GM23248 (cell line): Measurements from ENCODE around the gene DPF1. TPM values are rescaled to one million over a fixed set of nuclear protein-coding genes. Genes with fewer than 3 reads are reported as not detected.

Experiments used
- DNase-seq: peaks from one replicate; pipeline ENCODE4 v3.0.0-alpha.2; 2015
- H2AFZ ChIP-seq: fragments of 200-600 bp; sonication (generic); 2 replicates; pipeline ENCODE4 v1.6.1; 2016; ENCODE audit warnings: antibody characterized with exemption
- H3F3A ChIP-seq: fragments of 200-600 bp; sonication (generic); 2 replicates; pipeline ENCODE4 v1.6.1; 2016; ENCODE audit warnings: mild to moderate bottlenecking, antibody characterized with exemption, mixed run types; ENCODE audit not compliant: insufficient read depth
- H3K27ac ChIP-seq: fragments of 200-600 bp; sonication (generic); 2 replicates; pipeline ENCODE4 v1.5.1; 2016; ENCODE audit warnings: mild to moderate bottlenecking
- H3K27me3 ChIP-seq: fragments of 200-600 bp; sonication (generic); replicated peaks from 2 replicates; pipeline ENCODE4 v1.6.1; 2016; ENCODE audit warnings: mild to moderate bottlenecking; ENCODE audit not compliant: insufficient read depth
- H3K36me3 ChIP-seq: fragments of 200-600 bp; sonication (generic); 2 replicates; pipeline ENCODE4 v1.6.1; 2016; ENCODE audit warnings: low read depth, mild to moderate bottlenecking
- H3K4me1 ChIP-seq: fragments of 200-600 bp; sonication (generic); 2 replicates; pipeline ENCODE4 v1.6.1; 2016; ENCODE audit warnings: mild to moderate bottlenecking; ENCODE audit not compliant: insufficient read depth
- H3K4me2 ChIP-seq: fragments of 200-600 bp; sonication (generic); one replicate; pipeline ENCODE4 v1.6.1; 2016; ENCODE audit warnings: mild to moderate bottlenecking; ENCODE audit not compliant: unreplicated experiment
- H3K4me3 ChIP-seq: fragments of 200-600 bp; sonication (generic); 2 replicates; pipeline ENCODE4 v1.5.1; 2016; ENCODE audit warnings: mild to moderate bottlenecking
- H3K79me2 ChIP-seq: fragments of 200-600 bp; sonication (generic); 2 replicates; pipeline ENCODE4 v1.6.1; 2016; ENCODE audit warnings: mild to moderate bottlenecking; ENCODE audit not compliant: insufficient read depth
- H3K9ac ChIP-seq: fragments of 200-600 bp; sonication (generic); 2 replicates; pipeline ENCODE4 v1.6.1; 2016; ENCODE audit warnings: mild to moderate bottlenecking
- H3K9me2 ChIP-seq: fragments of 200-600 bp; sonication (generic); 2 replicates; pipeline ENCODE4 v1.6.1; 2016; ENCODE audit warnings: mixed run types, mild to moderate bottlenecking, moderate library complexity; ENCODE audit not compliant: insufficient read depth
- H3K9me3 ChIP-seq: fragments of 200-600 bp; sonication (generic); one replicate; pipeline ENCODE4 v1.6.1; 2017; ENCODE audit warnings: low read depth
- H4K20me1 ChIP-seq: fragments of 200-600 bp; sonication (generic); 2 replicates; pipeline ENCODE4 v1.6.0; 2016; ENCODE audit not compliant: insufficient read depth
- EZH2 ChIP-seq: fragments of 200-600 bp; sonication (generic); IDR thresholded peaks from 2 replicates; pipeline ENCODE4 v1.6.1; 2018; ENCODE audit warnings: antibody characterized with exemption, mild to moderate bottlenecking; ENCODE audit not compliant: insufficient read depth, poor library complexity, severe bottlenecking
- EZH2phosphoT487 ChIP-seq: fragments of 200-600 bp; sonication (generic); IDR thresholded peaks from 2 replicates; pipeline ENCODE4 v1.6.1; 2018; ENCODE audit warnings: antibody characterized with exemption, moderate library complexity, mild to moderate bottlenecking, low read depth; ENCODE audit not compliant: insufficient read depth
- WGBS, 2 experiments: methylation state at CpG; one replicate each; pipeline ENCODE4 v1.1.6; 2015 to 2017; ENCODE audit warnings: low lambda C conversion rate in 2 of 2, low coverage in 1 of 2; ENCODE audit errors: missing lambda C conversion rate in 2 of 2; 5-methylcytosine and 5-hydroxymethylcytosine counted together
- in situ Hi-C: fragments of 300-500 bp; cut with MboI; formaldehyde crosslinking; loops from 2 replicates; pipeline ENCODE4 v1.15.0; 2020
- polyA plus RNA-seq: library from polyadenylated mRNA; unstranded; fragments of >200 nt; fragmentation: Nextera tagmentation; extraction: Ambion mirVana; gene quantifications from 2 replicates; pipeline ENCODE4 v1.2.1, GENCODE V29; 2016
- total RNA-seq: library from RNA; depleted of rRNA; stranded (reverse); fragments of >200 nt; shearing (Covaris generic); gene quantifications from 2 replicates; pipeline ENCODE4 v1.2.3, GENCODE V29; 2014; rRNA removed

Gene DPF1
- 2.4 and 5.2 TPM in 2 replicates for total RNA-seq
- 1.5 and 2.3 TPM in 2 replicates for polyA plus RNA-seq

DNA sequence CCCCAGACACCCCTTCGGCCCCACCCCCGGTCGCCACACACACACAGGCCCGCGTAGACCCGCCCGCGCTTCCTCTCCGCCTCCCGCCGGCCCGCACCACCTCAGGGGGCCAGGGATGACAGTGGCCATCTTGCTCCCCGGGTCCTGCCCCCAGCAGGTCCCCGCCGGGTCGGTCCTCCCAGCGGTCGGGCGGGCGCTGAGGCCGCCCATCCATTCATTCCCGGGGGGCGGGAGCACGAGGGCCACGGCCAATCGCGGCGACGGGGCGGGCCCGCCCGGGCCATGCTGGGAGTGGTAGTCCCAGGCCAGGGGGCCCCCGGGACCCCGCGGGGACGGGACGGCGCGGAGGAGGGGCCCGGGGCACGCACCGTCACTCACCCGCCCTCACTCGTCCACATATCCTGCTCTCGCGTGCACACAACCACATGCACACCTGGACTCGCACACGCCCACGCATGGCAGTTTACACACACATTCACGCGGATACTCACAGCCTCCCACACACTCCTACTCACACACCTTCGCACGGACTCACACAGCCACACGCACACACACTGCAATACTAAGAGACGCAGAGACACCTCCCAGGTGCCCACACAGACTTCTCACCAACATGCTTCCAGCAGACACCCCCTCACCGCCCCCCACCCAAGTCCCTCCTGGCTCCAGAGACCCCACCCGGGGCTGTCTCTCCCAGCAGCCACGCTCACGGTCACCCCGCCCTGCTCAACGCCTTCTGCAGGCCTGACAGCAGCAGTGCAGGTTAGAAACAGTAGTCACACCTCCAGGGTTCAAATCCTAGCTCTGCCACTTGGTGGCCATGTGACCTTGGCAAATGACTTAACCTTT is at the start of gene DPF1:
DPF1 (minus strand) TSS at position 209 of the 849 bp plus-strand sequence; CDS start at position 129, 80 bp downstream.
- H3K27me3 ChIP-seq: no peaks in the 10 kb centered on the region
- H2AFZ ChIP-seq: peak within 1 kb of the TSS; percentile 83
- no peak within 1 kb of the TSS for H3K27ac ChIP-seq
- H3F3A ChIP-seq: no peaks in the 10 kb centered on the region
- no peaks in the 10 kb centered on the region for H3K79me2 ChIP-seq
- peak within 1 kb of the TSS; percentile 71 for H3K9ac ChIP-seq
- 6 to 12% methylated on average over 32 to 61 of the region's 61 CpGs for WGBS, 2 experiments
- in situ Hi-C loops: no loop called here
- TF ChIP-seq EZH2 (no peak), EZH2phosphoT487 (no peak)
- peak within 1 kb of the TSS; percentile 73 for H3K4me2 ChIP-seq
- H3K9me3 ChIP-seq: no peaks in the 10 kb centered on the region
- H3K9me2 ChIP-seq: no peaks in the 10 kb centered on the region
- peak; percentile 87 for DNase-seq
- H4K20me1 ChIP-seq: no peaks in the 10 kb centered on the region
- H3K36me3 ChIP-seq: no peaks in the 10 kb centered on the region
- H3K4me3 ChIP-seq: peak within 1 kb of the TSS; percentile 74
- H3K4me1 ChIP-seq: no peaks in the 10 kb centered on the region

DNA sequence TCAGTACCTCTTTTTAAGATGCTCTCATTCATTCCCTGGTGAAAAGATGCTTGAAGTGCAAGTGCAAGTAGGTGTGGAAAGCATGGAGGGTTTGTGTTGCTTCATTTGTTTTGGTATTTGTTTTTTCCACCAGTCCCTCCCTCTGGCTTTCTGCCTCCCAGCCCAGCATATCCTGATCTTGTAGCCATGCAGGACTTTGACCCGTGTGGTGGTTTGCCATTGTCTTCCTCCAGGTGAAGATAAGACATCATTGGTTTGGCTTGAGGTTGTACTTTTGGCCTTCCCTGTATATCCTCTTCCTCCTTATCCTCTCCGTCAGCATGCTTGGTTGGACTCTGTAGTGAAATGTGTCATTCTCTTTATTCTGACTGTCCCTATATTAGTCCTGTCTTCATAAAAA is 49.5 kb upstream of the DPF1 start:
- no peaks in the 10 kb centered on the region for H3K9me2 ChIP-seq
- no peak overlapping the region for H2AFZ ChIP-seq
- H3K4me3 ChIP-seq: no peak overlapping the region
- in situ Hi-C loops: no loop called here
- H3K36me3 ChIP-seq: no peaks in the 10 kb centered on the region
- H3K4me1 ChIP-seq: peaks cover 44% of the 10 kb centered on the region
- H3K9me3 ChIP-seq: no peaks in the 10 kb centered on the region
- peaks cover 31% of the 10 kb centered on the region for H3F3A ChIP-seq
- H4K20me1 ChIP-seq: no peaks in the 10 kb centered on the region
- H3K4me2 ChIP-seq: no peak overlapping the region
- TF ChIP-seq EZH2phosphoT487 (no peak), EZH2 (no peak)
- 54 to 63% methylated on average over 2 of the region's 2 CpGs for WGBS, 2 experiments
- DNase-seq: no peak
- no peaks in the 10 kb centered on the region for H3K79me2 ChIP-seq
- no peak overlapping the region for H3K9ac ChIP-seq
- no peak overlapping the region for H3K27ac ChIP-seq
- no peaks in the 10 kb centered on the region for H3K27me3 ChIP-seq

DNA sequence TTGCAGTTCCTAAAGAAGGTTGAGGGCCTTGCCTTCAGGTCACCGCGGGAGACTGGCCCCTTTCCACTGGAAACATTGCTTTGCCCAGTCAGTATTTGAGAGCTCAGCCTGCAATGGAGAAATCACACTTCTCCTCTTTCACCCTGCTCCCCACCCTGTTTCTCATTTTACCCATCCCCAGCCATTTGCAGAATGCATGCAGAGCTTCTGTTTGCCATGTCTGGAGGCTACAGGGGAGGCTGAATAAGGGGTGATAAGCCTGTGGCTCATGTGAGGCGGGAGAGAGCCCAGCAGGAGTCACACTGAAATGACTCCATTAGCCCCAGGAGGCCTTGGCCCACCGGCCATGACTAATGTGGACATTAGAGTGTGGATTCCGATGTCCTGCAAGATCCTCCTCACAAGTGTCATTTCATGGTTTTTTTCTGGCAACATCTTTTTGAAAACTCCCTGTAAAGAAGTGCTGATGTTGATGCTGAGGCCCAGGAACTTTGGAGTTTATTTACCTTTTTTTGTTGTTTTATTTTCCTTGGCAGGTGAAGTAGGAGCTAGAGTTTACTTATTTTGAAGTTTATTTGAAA is 46.7 kb upstream of the DPF1 start:
- H3K27me3 ChIP-seq: no peaks in the 10 kb centered on the region
- H3K4me1 ChIP-seq: peaks cover 35% of the 10 kb centered on the region
- peak; percentile 87 for DNase-seq
- in situ Hi-C loops: no loop called here
- peak overlapping the region; percentile 47 for H3K27ac ChIP-seq
- no peaks in the 10 kb centered on the region for H4K20me1 ChIP-seq
- H3K9ac ChIP-seq: no peak overlapping the region
- no peaks in the 10 kb centered on the region for H3K79me2 ChIP-seq
- H3F3A ChIP-seq: peaks cover 16% of the 10 kb centered on the region; the same call in 1 of the 2 replicates
- H3K4me3 ChIP-seq: no peak overlapping the region
- H3K9me3 ChIP-seq: no peaks in the 10 kb centered on the region
- TF ChIP-seq EZH2phosphoT487: no peak
- H3K4me2 ChIP-seq: peak overlapping the region; percentile 35
- no peaks in the 10 kb centered on the region for H3K36me3 ChIP-seq
- H2AFZ ChIP-seq: 0 out of 2 replicates have a peak overlapping the region, but pooled peaks have one; percentile 10
- 36 to 42% methylated on average over 5 of the region's 5 CpGs for WGBS, 2 experiments
- H3K9me2 ChIP-seq: no peaks in the 10 kb centered on the region

DNA sequence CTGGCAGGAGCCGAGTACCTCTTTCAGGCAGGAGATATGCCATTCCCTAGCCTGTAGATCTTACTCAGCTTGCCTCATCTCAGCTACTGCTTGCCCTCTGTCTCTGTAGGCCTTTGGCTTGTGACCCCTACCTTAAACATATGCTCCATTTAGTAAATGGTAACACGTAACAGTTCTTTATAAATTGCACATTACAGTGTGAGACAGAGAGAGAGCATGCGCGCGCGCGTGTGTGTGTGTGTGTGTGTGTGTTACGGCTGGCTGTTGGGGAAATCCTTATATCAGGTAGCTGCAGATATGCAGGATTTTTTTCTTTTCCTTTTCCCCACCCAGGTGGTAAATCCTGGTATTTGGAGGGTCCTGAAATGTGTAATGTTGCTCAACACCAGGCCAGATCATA is 44.5 kb upstream of the DPF1 start:
- Histone ChIP-seq H3K79me2 (no peaks in the 10 kb centered on the region), H3K9ac (no peak overlapping the region), H3F3A (peaks cover 22% of the 10 kb centered on the region; the same call in 1 of the 2 replicates), H3K36me3 (no peaks in the 10 kb centered on the region), H3K9me3 (no peaks in the 10 kb centered on the region), H2AFZ (no peak overlapping the region), H3K4me1 (peaks cover 34% of the 10 kb centered on the region), H4K20me1 (no peaks in the 10 kb centered on the region), H3K4me3 (no peak overlapping the region), H3K4me2 (no peak overlapping the region), H3K9me2 (no peaks in the 10 kb centered on the region), H3K27ac (no peak overlapping the region), H3K27me3 (no peaks in the 10 kb centered on the region)
- in situ Hi-C loops: no loop called here
- no peak for TF ChIP-seq EZH2phosphoT487
- TF ChIP-seq EZH2: no peak
- DNase-seq: no peak
- WGBS, 2 experiments: 93 to 94% methylated on average over 8 of the region's 8 CpGs
